ENCODE results near the gene CEP112.

CEP112 gene

GRCh38 chr17:65820306-65820705, 371.6 kb downstream of the CEP112 start:
- Mint-ChIP-seq H3K36me3 (ENCODE audit: low read depth) (peaks cover 8% of the 10 kb centered on the region), H3K9me3 (peaks cover 5% of the 10 kb centered on the region), H3K27ac (no peak overlapping the region), H3K4me1 (no peaks in the 10 kb centered on the region), H3K4me3 (no peak overlapping the region), H3K27me3 (ENCODE audit: low read depth) (no peaks in the 10 kb centered on the region)
- TF ChIP-seq CTCF (IDR thresholded peaks at IDR 0.05; ENCODE audit: unreplicated experiment in 3 of 3): no peak

- no peak for TF ChIP-seq CTCF (IDR thresholded peaks at IDR 0.05; ENCODE audit: unreplicated experiment in 3 of 3)
- Mint-ChIP-seq H3K9me3 (peaks cover 5% of the 10 kb centered on the region), H3K27me3 (ENCODE audit: low read depth) (no peaks in the 10 kb centered on the region), H3K4me1 (no peaks in the 10 kb centered on the region), H3K27ac (no peak overlapping the region), H3K4me3 (no peak overlapping the region), H3K36me3 (ENCODE audit: low read depth) (peaks cover 9% of the 10 kb centered on the region)
Observed at GRCh38 chr17:65819810-65820209, 372.1 kb downstream of the CEP112 start.

GRCh38 chr17:65817951-65818350, 374.0 kb downstream of the CEP112 start:
- Mint-ChIP-seq H3K27ac (no peak overlapping the region), H3K9me3 (peaks cover under 1% of the 10 kb centered on the region), H3K4me3 (no peak overlapping the region), H3K27me3 (ENCODE audit: low read depth) (no peaks in the 10 kb centered on the region), H3K36me3 (ENCODE audit: low read depth) (peaks cover 3% of the 10 kb centered on the region), H3K4me1 (no peaks in the 10 kb centered on the region)
- no peak for TF ChIP-seq CTCF (IDR thresholded peaks at IDR 0.05; ENCODE audit: unreplicated experiment in 3 of 3)

- Mint-ChIP-seq H3K27me3 (ENCODE audit: low read depth) (no peaks in the 10 kb centered on the region), H3K27ac (no peak overlapping the region), H3K9me3 (peaks cover 4% of the 10 kb centered on the region), H3K4me1 (no peaks in the 10 kb centered on the region), H3K36me3 (ENCODE audit: low read depth) (peaks cover 19% of the 10 kb centered on the region), H3K4me3 (no peak overlapping the region)
- no peak for TF ChIP-seq CTCF (IDR thresholded peaks at IDR 0.05; ENCODE audit: unreplicated experiment in 3 of 3)
Observed at GRCh38 chr17:65814418-65814817, 377.5 kb downstream of the CEP112 start.

- no peaks in the 10 kb centered on the region for H3K27me3 Mint-ChIP-seq (ENCODE audit: low read depth)
- H3K4me1 Mint-ChIP-seq: no peaks in the 10 kb centered on the region
- H3K9me3 Mint-ChIP-seq: peaks cover 14% of the 10 kb centered on the region
- peaks cover 30% of the 10 kb centered on the region for H3K36me3 Mint-ChIP-seq (ENCODE audit: low read depth)
- no peak overlapping the region for H3K27ac Mint-ChIP-seq
- H3K4me3 Mint-ChIP-seq: no peak overlapping the region
- TF ChIP-seq CTCF (IDR thresholded peaks at IDR 0.05; ENCODE audit: unreplicated experiment in 3 of 3): no peak
Observed at GRCh38 chr17:65813306-65813705, 378.6 kb downstream of the CEP112 start.

- H3K9me3 Mint-ChIP-seq: peaks cover 29% of the 10 kb centered on the region
- TF ChIP-seq CTCF (IDR thresholded peaks at IDR 0.05; ENCODE audit: unreplicated experiment in 3 of 3): no peak
- no peak overlapping the region for H3K27ac Mint-ChIP-seq
- no peak overlapping the region for H3K4me3 Mint-ChIP-seq
- no peaks in the 10 kb centered on the region for H3K27me3 Mint-ChIP-seq (ENCODE audit: low read depth)
- peaks cover 47% of the 10 kb centered on the region for H3K36me3 Mint-ChIP-seq (ENCODE audit: low read depth)
- H3K4me1 Mint-ChIP-seq: no peaks in the 10 kb centered on the region
Observed at GRCh38 chr17:65811043-65811442, 380.9 kb downstream of the CEP112 start.
